ENCODE results near the gene TCAP.
A peak's percentile ranks its signal among the peaks of the same experiment; 100 is the strongest.

The TCAP gene

GRCh38 chr17:39652587-39653315, 12.4 kb upstream of the TCAP start:
- DNase-seq: no peak

- DNase-seq: no peak
Observed at GRCh38 chr17:39653316-39653661, 11.9 kb upstream of the TCAP start.

- peak; percentile 24 for DNase-seq
Observed at GRCh38 chr17:39653662-39654331, 11.4 kb upstream of the TCAP start.

GRCh38 chr17:39655105-39655504, 10.0 kb upstream of the TCAP start:
- DNase-seq: no peak

GRCh38 chr17:39658346-39658745, 6.8 kb upstream of the TCAP start:
- DNase-seq: no peak

- DNase-seq: no peak
Observed at GRCh38 chr17:39658760-39659159, 6.4 kb upstream of the TCAP start.

- no peak for DNase-seq
Observed at GRCh38 chr17:39659279-39660010, 5.7 kb upstream of the TCAP start.

- DNase-seq: no peak
Observed at GRCh38 chr17:39660011-39660360, 5.2 kb upstream of the TCAP start.

- no peak for DNase-seq
Observed at GRCh38 chr17:39660397-39661385, 4.5 kb upstream of the TCAP start.

- no peak for DNase-seq
Observed at GRCh38 chr17:39661744-39662541, 3.2 kb upstream of the TCAP start.

GRCh38 chr17:39662551-39663339, 2.4 kb upstream of the TCAP start:
- DNase-seq: no peak

GRCh38 chr17:39663340-39663687, 1.8 kb upstream of the TCAP start:
- no peak for DNase-seq

- DNase-seq: no peak
Observed at GRCh38 chr17:39663688-39664580, 1.2 kb upstream of the TCAP start.

GRCh38 chr17:39665642-39666224, 584 bp downstream of the TCAP start:
- no peak for DNase-seq

GRCh38 chr17:39666231-39666600, 1.1 kb downstream of the TCAP start:
- DNase-seq: no peak

GRCh38 chr17:39666601-39667261, 1.6 kb downstream of the TCAP start:
- no peak for DNase-seq

- no peak for DNase-seq
Observed at GRCh38 chr17:39667262-39667944, 2.3 kb downstream of the TCAP start.
